Measurements from ENCODE around the gene SIGLEC8.
"Not testable (repeated sequence)": the region's sequence is repeated elsewhere in the genome, so short reads cannot be mapped to it uniquely, and the experiment has no call there.

The SIGLEC8 gene

DNA sequence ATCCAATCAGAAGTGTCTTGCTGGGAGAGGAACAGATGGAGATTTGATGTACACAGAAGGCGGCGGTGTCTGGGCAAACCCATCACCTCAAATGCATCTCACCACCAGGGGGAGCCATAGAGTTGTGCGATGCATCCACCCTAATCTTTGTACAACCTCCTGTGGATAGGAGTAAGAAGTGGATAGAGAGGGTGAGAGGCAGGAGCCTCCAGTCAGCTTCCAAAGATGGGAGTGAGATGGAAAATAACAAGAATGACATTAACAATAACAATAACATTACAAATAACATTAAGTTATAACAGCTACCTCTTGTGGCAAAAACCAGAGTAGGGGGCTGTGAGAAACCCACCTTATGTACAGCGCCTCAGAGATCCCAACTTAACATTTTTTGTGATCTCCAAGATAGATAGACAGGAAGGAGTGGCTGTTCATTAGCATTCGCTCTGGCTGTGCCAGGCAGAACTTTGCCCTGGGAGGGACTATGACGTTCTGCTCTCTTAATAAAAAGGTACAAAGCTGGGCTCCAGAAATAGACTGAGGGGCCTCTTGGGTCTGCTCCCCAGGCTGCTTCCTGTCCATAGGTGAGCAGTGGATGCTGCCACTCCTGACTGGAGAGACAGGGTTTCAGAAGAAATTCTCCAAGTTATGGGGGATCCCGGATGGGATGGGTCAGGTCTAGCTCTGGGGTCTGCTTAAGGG, 14.9 kb upstream of the SIGLEC8 start:
- DNase-seq (ENCODE audit: low spot score): peak; percentile 69

DNA sequence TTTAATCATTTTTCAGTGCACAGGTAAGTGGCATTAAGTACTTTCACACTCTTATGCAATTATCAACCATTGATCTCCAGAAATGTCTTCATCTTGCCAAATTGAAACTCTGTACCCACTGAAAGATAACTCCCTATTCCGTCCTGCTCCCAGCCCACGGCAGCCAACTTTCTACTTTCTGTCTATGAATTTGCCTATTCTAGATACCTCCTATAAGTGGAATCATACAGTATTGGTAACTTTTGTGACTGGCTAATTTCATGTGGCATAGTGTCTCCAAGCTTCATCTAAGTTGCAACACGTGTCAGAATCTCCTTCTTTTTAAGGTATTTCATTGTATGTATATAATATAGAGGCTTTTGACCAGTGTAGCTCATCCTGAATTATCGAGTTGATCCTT, 14.4 kb upstream of the SIGLEC8 start:
- no peak for DNase-seq (ENCODE audit: low spot score)

- DNase-seq (ENCODE audit: low spot score): no peak
Measured at GRCh38 chr19:51471527-51471926, 13.3 kb upstream of the SIGLEC8 start.

DNA sequence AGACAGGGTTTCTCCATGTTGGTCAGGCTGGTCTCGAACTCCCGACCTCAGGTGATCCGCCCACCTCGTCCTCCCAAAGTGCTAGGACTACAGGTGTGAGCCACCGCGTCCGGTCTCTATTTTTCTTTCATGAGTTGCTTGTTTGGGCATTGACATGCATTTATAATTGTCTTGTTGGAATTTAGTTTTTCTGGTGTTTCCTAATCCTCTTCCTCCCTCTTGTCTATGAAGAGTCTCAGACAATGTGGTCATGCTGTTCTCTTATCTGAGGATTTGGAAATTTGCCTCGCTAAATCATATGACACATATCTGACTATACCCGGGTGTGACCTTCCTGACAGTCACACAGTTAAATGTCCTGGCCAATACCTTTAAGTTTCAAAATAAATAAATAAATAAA, 12.7 kb upstream of the SIGLEC8 start:
- DNase-seq (ENCODE audit: low spot score): no peak

- DNase-seq (ENCODE audit: low spot score): no peak
Measured at GRCh38 chr19:51469629-51470028, 11.4 kb upstream of the SIGLEC8 start.

DNA sequence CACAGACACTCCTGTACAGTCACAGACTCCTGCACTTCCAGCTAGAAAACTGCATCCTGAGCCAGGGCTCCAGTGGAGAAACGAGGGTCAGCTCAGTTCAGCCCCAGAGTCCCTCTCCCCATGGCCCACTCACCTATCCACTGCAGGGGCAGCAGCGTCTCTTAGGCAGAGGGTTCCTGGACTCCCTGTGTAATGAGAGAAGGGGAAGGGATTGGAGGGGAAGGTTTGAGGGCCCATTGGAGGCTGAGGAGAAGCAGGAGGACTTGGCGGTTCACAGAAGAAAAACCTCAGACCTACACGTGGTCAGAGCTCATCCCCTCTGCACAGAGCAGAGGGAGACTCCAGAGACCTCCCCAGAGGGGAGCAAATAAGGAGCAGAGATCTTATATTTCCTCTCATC, 10.9 kb upstream of the SIGLEC8 start:
- no peak for DNase-seq (ENCODE audit: low spot score)

DNA sequence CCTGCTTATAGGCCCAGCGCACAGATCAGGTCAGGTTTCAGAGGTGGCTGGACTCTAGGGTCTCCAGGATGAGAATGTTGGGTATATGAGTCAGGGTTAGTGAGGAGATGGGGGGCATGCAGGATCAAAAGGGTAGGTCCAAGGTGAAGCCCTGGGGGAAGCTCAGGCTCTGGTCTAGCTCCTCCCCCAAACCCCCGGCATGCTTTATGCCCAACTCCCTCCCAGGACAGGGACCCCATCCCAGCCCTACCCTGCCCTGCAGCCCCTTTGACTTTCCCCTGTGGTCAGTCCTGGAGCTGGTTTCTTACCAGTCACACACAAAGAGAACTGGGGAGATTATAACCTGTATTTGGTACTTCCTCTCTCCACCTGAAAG, 10.3 kb upstream of the SIGLEC8 start:
- DNase-seq (ENCODE audit: low spot score): no peak

GRCh38 chr19:51467864-51468544, 9.8 kb upstream of the SIGLEC8 start:
- no peak for DNase-seq (ENCODE audit: low spot score)

DNA sequence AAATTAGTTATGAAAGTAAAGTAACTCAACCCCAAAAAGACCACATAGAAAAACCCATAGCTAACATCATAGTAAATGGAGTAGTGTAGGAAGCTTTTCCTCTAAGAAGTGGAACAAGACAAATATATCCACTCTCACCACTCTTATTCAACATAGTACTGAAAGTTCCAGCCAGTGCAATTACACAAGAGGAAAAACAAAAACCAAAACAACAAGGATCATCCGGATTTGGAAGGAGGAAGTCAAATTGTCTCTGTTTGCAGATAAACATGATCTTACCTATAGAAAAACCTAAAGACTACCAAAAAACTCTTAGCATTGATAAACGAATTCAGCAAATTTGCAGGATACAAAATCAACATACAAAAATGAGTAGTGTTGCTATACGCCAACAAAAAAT, 8.5 kb upstream of the SIGLEC8 start:
- DNase-seq (ENCODE audit: low spot score): no peak

DNA sequence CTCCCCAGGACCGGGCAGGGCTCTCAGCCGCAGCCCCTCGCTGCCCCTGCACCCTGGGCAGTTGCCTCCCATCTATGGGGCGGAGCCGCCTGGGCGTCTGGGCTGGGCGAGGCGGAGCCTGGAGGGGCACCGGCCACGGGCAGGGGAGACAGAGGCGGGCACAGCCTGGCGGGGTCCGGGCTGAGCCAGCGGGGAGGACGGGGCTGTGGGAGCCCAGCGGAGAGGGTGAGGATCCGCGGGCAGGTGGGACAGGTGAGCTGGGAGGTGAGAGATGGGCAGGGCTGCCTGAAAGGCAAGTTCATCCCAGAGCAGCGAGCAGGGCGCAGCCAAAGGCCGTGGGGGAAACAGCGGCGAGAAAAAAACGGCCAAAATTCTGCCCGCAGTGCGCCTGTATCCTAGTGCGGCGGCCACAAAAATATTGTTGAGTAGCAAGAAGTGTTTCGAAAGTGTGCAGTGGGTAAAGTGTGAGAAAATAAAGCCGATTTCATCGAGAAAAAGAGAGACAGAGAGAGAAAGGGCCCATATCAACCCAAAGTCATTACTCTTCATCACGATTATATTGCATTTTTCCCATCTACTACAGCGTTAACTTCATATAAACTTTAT, 5.8 kb upstream of the SIGLEC8 start:
- not testable (repeated sequence) for DNase-seq (ENCODE audit: low spot score)

GRCh38 chr19:51462681-51463080, 4.4 kb upstream of the SIGLEC8 start:
- no peak for DNase-seq (ENCODE audit: low spot score)

DNA sequence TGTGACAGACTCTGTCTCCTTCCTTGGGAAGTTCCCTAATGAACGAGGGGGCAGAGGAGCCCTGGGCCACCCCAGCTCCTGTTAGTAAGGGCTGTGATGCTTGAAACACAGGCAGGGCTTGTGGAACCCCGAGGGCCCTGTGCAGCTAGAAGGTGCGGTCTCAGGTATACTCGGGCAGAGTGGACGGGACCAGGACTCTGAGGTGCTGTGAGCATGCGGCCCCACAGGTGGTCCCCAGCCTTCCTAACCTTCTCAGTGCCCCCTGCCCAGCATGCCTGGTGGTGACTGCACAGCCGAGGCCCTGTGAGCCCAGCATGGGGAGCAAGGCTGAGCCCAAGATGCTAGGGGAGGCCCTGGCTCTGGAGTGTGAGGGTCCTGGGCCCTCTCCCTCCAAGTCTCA, 4.0 kb upstream of the SIGLEC8 start:
- DNase-seq (ENCODE audit: low spot score): no peak

- DNase-seq (ENCODE audit: low spot score): no peak
Measured at GRCh38 chr19:51461723-51462161, 3.5 kb upstream of the SIGLEC8 start.

- no peak for DNase-seq (ENCODE audit: low spot score)
Measured at GRCh38 chr19:51460164-51460992, 2.1 kb upstream of the SIGLEC8 start.

GRCh38 chr19:51458899-51459505, 748 bp upstream of the SIGLEC8 start:
- no peak for DNase-seq (ENCODE audit: low spot score)

DNA sequence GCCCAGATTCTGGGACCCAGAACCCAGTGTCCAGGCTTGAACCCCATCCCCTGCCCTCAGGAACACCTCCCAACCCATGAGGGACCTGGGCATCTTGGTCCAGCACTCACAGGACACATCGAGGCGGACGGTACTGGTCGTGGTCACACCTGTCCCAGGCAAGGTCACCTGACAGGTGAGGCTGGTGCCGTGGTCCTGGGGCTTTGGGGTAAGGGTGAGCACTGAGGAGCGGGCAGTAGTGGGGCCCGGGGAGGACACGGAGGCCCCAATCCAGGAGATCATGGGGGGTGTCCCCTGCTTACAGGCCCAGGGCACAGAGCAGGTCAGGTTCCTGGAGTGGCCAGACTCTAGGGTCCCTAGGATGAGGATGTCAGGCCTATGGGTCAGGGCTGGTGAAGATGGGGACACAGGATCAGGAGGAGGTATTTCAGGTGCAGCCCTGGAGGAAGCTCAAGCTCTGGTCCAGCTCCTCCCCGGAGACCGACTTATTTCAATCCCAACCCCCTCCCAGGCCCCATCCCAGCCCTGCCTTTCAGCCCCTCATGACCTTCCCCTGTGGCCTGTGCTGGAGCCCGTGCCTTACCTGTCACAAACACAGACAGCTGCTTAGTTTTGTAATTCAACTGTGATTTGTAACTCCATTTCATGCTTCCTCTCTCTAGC, 772 bp downstream of the SIGLEC8 start:
- DNase-seq (ENCODE audit: low spot score): no peak

DNA sequence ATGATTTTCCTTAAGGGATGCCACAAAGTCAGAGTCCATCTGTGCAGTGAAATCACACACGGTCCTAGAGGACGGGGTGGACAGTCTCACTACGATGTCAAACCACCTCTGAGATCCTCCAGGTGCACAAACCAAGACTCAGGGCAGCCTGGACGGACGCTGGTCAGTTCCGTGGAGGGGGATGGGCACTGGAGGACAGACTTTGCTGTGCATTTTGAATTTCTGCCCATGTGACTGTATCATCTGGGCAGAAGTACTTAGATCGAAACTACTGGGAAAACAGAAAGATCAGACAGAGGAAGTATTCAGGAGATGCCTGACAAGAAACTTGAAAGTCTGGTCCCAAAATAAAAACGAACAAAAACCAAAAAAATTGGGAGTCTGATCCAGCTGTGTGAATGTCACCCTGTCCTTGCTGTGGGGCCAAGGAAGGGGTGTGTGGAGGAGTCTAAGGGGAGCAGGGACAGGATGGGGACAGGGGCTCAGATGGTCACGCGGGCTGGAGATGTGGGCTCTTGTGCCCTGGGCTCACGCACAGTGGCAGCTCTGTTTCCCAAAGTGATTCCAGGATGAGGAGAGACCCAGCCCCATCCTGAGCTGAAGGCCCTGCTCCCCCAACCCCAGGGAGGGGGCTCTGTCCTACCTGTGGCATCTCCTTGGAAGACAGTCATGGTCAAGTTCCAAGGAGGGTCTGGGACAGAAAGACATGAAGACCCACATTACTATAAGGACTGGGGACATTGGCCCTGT, 1.5 kb downstream of the SIGLEC8 start:
- DNase-seq (ENCODE audit: low spot score): no peak

DNA sequence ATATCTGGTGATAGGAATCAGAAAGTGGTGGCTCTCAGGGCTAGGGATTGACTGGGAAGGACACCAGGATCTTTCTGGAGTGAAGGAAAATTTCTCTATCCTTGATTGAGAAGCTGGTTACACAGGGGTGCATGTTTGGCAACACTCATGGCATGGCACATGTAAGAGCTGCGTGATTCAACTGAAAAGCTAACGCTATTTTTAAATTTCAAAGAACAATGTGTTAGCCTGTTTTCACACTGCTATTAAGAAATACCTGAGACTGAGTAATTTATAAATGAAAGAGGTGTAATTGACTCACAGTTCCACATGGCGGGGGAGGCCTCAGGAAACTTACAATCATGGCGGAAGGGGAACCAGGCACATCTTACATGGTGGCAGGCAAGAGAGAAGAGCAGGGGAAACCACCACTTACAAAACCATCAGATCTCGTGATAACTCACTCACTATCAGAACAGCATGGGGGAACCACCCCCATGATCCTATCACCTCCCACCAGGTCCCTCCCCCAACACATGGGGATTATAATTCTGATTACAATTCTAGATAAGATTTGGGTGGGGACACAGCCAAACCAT, 7.4 kb downstream of the SIGLEC8 start:
- DNase-seq (ENCODE audit: low spot score): no peak

- DNase-seq (ENCODE audit: low spot score): no peak
Measured at GRCh38 chr19:51448411-51449016, 9.7 kb downstream of the SIGLEC8 start.

GRCh38 chr19:51448011-51448410, 10.2 kb downstream of the SIGLEC8 start:
- no peak for DNase-seq (ENCODE audit: low spot score)
